Measurements from ENCODE around the gene C2CD2. TPM values are rescaled to one million over a fixed set of nuclear protein-coding genes. Genes with fewer than 3 reads are reported as not detected.

C2CD2 gene
- total RNA-seq, 4 donors from 2014 or later = 35.9 to 43.8 (median 38.9) TPM

GRCh38 chr21:41989698-41990097 lies 35.9 kb upstream of the C2CD2 start:
- Histone ChIP-seq H3K4me3 (no peak overlapping the region), H3K9me3 (no peaks in the 10 kb centered on the region), H3K27ac (no peak overlapping the region), H3K4me1 (peaks cover 5% of the 10 kb centered on the region), H3K27me3 (no peaks in the 10 kb centered on the region), H3K36me3 (peaks cover 36% of the 10 kb centered on the region)
- WGBS = 86% methylated on average over 2 of the region's 2 CpGs
- no peak for DNase-seq (ENCODE audit: low spot score in 2 of 2)
- no peak for TF ChIP-seq CTCF (IDR thresholded peaks at IDR 0.05)
- TF ChIP-seq POLR2A (IDR thresholded peaks at IDR 0.05) = no peak
- no peak for TF ChIP-seq EP300 (IDR thresholded peaks at IDR 0.05)
- no peak for TF ChIP-seq POLR2AphosphoS5 (IDR thresholded peaks at IDR 0.05)

GRCh38 chr21:41987310-41987709 lies 33.5 kb upstream of the C2CD2 start:
- Histone ChIP-seq H3K4me1 (peaks cover 8% of the 10 kb centered on the region), H3K36me3 (peaks cover 16% of the 10 kb centered on the region), H3K27me3 (no peaks in the 10 kb centered on the region), H3K4me3 (no peak overlapping the region), H3K9me3 (no peaks in the 10 kb centered on the region), H3K27ac (no peak overlapping the region)
- no peak for DNase-seq (ENCODE audit: low spot score in 2 of 2)
- WGBS = 85% methylated on average over 3 of the region's 3 CpGs
- TF ChIP-seq POLR2AphosphoS5 (IDR thresholded peaks at IDR 0.05) (no peak), CTCF (IDR thresholded peaks at IDR 0.05) (no peak), POLR2A (IDR thresholded peaks at IDR 0.05) (no peak), EP300 (IDR thresholded peaks at IDR 0.05) (no peak)

GRCh38 chr21:41985662-41986416 lies 32.0 kb upstream of the C2CD2 start:
- H3K27me3 ChIP-seq = no peaks in the 10 kb centered on the region
- no peak for DNase-seq (ENCODE audit: low spot score in 2 of 2)
- TF ChIP-seq CTCF (IDR thresholded peaks at IDR 0.05) = no peak

GRCh38 chr21:41983229-41983628 lies 29.4 kb upstream of the C2CD2 start:
- H3K36me3 ChIP-seq = no peaks in the 10 kb centered on the region
- peaks cover 14% of the 10 kb centered on the region for H3K4me1 ChIP-seq
- no peaks in the 10 kb centered on the region for H3K9me3 ChIP-seq
- no peak overlapping the region for H3K4me3 ChIP-seq
- H3K27ac ChIP-seq = no peak overlapping the region
- no peak for TF ChIP-seq POLR2AphosphoS5 (IDR thresholded peaks at IDR 0.05)
- TF ChIP-seq EP300 (IDR thresholded peaks at IDR 0.05) = no peak
- TF ChIP-seq POLR2A (IDR thresholded peaks at IDR 0.05) = no peak
- no peak for TF ChIP-seq CTCF (IDR thresholded peaks at IDR 0.05)
- WGBS = 96% methylated on average over 1 of the region's 1 CpG
- no peak for DNase-seq (ENCODE audit: low spot score in 2 of 2)
- no peaks in the 10 kb centered on the region for H3K27me3 ChIP-seq

More at GRCh38 chr21:41985662-41986416, 32.0 kb upstream of the C2CD2 start:
- Histone ChIP-seq H3K4me1 (peaks cover 8% of the 10 kb centered on the region), H3K9me3 (no peaks in the 10 kb centered on the region), H3K27ac (no peak overlapping the region), H3K4me3 (no peak overlapping the region), H3K36me3 (peaks cover 1% of the 10 kb centered on the region)
- WGBS = 60% methylated on average over 6 of the region's 6 CpGs

GRCh38 chr21:41980561-41980960 lies 26.7 kb upstream of the C2CD2 start:
- peaks cover 14% of the 10 kb centered on the region for H3K4me1 ChIP-seq
- no peaks in the 10 kb centered on the region for H3K36me3 ChIP-seq
- no peaks in the 10 kb centered on the region for H3K27me3 ChIP-seq
- no peaks in the 10 kb centered on the region for H3K9me3 ChIP-seq
- no peak overlapping the region for H3K27ac ChIP-seq
- H3K4me3 ChIP-seq = no peak overlapping the region
- TF ChIP-seq POLR2A (IDR thresholded peaks at IDR 0.05) = no peak
- no peak for TF ChIP-seq CTCF (IDR thresholded peaks at IDR 0.05)
- TF ChIP-seq POLR2AphosphoS5 (IDR thresholded peaks at IDR 0.05) = no peak
- TF ChIP-seq EP300 (IDR thresholded peaks at IDR 0.05) = no peak
- no peak for DNase-seq (ENCODE audit: low spot score in 2 of 2)

Measured in suprapubic skin (tissue), 4 donors.